Stimulated activated CD4-positive, alpha-beta T cell treated with anti-CD3 and anti-CD28 coated beads, TNF-alpha, amount 100 ng/mL, for 48 hours (primary cell): ENCODE measurements around the gene ARF6.
"Not testable (repeated sequence)": the region's sequence is repeated elsewhere in the genome, so short reads cannot be mapped to it uniquely, and the experiment has no call there.

Source experiments
- DNase-seq, 3 donors: peaks; one replicate each; pipeline ENCODE4 v3.0.0-alpha.2; 2020; ENCODE audit warnings: low read depth in 3 of 3

ARF6 gene

DNA sequence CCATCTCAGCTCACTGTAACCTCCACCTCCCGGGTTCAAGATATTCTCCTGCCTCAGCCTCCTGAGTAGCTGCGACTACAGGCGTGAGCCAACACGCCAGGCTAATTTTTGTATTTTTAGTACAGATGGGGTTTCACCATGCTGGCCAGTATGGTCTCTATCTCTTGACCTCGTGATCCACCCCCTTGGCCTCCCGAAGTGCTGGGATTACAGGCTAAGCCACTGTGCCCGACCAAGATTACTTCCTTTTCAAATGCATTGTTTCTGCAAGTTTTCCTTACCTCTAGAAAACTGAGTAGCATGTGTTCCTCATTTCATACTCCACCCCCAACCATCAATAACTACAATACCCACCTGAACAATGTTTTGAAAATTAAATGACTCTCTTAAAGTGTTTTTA, 13.1 kb downstream of the ARF6 start:
- DNase-seq, result no peak

DNA sequence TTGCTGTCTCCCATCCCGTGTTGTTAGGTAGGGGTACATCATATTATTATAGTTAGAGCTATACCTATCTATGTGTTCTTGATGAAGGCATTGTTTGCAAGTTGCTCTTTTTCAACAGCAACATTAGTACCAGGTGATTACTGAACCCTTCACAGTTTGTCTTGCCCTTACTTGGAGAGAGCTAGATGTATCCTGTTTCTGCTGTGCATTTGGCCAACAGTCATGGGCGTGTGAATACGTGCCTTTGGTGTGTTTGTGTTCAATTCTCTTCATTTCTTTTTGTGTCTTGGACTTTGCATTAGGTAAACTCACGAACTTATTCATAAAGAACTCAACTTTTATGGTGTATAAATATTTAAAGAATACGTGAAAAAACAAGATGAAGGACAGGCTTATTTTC, 14.3 kb downstream of the ARF6 start:
- DNase-seq, result no peak

DNA sequence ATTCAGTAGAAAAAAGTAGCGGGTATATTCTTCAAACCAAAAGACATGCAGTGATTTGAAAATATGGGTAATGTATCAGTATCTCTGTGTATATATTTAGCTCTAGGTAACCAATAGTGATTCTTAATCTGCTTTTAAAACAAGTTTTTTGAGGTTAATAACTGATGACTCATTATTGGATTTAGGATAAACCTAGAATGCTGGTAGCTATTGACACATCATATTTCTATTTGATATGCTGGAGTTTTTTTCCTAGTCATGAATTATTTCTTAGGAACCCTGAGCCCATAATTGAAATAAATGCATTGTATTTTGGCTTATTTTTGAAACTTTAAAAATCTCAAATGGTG, 15.5 kb downstream of the ARF6 start:
- DNase-seq, result no peak

DNA sequence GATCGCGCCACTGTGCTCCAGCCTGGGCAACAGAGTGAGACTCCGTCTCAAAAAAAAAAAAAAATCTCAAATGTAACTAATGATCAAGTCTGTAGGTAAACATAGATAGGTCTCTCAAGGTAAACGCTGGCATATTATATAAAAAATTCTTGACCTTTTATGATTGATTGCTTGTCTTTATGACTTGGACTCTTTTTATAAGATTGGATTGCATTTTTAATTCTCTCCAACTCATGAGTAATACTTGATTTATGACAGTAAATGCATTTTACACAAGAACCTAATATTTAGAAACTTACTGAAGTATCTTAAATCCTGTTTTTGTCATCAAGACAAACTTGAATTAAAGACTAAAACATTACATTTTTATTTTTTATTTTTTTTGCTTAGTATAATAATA, 16.1 kb downstream of the ARF6 start:
- no peak for DNase-seq

DNA sequence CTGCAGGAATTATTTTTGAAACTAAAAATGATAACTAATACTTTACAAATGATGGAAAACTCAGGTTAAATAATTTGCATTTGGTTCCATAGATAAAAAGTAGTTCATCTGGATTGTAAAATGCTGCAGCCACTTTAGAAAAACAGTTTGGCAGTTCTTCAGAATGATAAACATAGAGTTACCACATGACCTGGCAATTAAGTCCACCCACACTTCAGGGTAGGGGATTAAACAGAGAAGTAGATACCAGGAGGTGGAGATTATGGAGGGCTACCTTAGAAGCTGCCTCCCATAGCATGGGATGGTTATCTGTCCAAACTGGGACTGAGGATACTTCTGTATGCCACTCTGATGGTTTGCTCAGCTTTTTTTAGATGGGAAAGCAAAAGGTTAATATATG, 22.2 kb downstream of the ARF6 start:
- no peak for DNase-seq

DNA sequence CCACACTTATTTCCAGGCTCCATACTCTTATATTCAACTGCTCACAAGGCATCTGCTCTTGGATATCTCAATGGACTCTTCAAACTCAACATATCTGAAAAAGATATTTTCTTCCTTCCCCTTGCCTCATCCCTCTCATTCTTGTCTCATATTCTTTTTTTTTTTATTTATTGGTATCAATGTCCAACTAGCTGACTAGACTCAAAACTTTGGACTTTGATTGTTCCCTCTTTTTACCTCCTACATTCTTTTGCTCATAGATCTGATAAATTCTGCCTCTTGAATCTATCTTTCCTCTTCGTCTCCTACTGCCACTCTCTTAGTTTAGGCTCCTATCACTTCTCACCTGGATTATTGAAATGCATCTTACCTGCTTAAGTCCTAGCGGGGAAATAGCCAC, 25.8 kb downstream of the ARF6 start:
- no peak for DNase-seq

DNA sequence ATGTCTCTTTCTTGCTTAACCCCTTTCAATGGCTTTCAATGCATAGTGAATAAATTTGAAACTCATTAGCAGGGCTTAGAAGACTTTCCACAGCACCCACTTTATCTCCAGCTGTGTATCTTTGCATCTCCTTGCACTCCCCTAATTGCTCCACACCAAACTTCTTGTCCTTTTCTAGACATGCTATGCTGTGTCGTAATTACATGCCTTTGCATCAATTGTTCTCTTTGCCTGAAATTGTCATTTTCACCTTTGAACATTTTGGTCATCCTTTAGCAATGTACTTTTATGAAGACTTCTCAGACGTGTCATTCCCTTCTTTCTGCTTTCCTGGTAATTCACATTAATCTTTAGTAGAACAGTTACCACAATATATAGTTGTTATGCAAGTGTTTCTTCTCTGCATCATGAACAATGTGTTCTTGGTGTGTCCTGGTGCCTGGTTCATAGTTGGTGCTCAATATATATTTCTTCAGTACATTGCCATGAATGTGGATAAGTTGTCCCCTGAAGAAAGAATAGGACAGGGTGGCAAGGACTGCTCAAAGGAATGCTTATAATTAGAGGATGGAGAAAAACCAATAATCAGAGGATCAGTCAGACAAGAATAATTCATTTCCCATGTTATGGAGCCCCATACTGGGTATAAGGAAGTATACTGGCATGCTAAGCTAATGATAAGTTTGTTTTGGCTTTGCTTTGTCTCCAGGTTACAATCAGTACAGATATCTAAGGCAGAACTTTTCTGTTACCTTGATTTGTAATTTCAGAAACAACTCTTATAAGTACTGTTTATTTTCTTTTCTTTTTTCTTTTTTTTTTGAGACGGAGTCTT, 27.2 kb downstream of the ARF6 start:
- no peak for DNase-seq

DNA sequence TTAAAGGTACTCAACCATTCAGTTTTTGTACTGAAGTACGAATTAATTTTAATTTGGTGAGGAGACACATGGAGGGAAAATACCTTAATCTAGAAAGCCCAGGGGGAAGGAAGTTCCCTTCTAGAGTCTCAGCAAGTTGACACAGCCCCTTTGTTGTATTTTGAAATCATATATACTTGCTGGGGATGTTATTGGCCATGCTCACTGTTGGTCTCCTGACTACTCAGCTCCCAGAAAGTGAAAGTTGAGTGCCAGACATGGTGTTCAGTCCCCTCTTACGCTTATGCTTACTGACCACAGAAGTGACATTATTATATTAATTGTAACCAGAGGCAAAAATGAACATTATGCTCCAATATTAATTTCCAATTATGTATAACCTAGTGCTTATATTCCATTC, 28.1 kb downstream of the ARF6 start:
- DNase-seq, result no peak

DNA sequence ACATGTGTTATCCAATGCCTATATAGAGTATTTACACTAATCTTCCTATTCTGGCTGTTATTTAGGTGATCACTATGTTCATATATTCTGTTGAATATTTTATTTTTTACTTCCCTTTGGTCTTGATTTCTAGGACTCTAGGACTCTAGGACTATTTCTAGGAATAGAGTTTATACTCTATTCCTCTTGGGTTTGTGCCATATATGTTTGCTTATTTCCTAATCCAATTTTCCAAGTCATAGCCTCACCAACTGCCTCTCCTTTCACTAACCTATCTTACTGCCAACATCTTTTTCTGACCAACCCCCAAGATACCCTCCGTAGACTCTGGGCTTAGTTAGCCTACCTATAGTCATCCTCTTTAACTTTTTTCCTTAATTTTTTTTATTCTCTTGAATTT, 28.5 kb downstream of the ARF6 start:
- no peak for DNase-seq

DNA sequence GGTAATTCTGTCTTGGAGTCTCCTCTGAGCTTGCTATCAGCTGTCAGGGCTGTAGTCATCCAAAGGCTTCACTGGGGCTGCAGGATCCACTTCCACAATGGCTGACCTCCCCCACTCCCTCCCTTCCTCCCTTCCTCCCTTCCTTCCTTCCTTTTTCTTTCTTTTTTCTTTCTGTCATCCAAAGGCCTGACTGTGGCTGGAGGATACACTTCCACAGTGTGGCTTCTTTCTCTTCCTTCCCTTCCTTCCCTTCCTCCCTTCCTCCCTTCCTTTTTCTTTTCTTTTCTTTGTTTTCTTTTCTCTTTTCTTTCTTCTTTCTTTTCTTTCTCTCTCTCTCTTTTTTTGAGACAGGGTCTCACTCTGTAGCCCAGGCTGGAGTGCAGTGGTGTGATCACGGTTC, 30.6 kb downstream of the ARF6 start:
- no peak for DNase-seq

DNA sequence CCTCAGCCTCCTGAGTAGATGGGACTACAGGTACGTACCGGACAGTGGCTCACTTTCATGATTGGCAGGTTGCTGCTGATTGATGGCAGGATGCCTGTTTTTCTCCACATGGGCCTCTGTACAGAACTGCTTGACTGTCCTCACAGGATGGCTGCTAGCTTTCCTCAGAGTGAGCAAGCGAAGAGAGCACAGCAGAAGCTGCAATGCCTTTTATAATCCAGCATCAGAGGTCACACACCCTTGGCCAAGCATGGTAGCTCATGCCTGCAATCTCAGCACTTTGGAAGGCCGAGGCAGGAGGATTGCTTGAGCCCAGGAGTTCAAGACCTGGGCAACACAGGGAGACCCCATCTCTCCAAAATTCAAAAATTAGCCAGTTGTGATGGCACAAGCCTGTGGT, 31.0 kb downstream of the ARF6 start:
- no peak for DNase-seq

DNA sequence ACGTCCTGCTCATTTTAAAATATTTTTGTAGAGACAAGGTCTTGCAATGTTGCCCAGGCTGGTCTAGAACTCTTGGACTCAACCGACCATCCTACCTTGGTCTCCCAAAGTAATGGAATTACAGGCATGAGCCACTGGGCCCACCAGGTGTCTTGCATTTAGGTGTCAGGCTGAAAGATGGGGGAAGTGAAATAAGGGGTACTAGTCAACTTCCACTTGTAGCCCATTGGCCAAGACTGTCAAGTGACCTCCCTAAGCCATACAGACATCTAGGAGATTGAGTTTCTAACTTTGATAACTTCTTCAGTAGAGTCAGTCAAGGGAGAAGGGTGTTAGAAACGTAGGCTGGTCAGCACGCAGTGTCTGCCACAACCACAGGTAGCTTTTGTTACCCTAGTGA, 32.0 kb downstream of the ARF6 start:
- DNase-seq, result no peak

DNA sequence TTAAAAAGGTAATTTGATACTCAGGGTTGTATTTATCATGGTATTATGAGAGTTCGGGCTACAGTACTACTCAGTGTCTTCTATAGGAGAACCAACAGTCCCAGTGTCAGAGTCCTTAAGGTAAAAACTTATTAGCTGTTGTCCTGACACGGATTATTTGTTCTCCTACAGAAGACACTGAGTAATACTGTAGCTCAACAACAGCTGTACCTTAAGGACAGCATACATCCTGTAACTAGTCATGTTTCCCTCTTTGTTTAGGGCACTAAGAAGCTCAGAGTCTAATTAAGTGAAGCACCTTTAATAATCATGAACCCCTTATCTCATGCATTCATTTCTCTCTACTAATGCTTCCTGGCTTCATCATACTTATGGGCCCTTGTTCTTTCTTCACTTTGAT, 33.9 kb downstream of the ARF6 start:
- no peak for DNase-seq

DNA sequence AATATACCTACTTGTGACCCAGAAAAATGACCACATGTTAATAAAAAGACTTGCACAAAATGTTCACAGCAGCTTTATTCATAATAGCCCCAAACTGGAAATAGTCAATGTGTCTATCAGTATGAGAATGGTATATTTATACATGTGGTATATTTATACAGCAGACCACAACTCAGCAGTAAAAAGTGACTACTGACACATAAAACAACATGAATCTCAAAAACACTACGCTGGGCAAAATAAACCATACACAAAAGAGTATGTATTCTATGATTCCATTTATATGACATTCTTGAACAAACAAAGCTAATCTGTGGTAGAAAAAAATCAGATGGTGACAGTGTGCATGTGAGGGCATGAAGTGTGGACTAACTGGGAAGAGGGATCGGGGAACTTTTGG, 35.1 kb downstream of the ARF6 start:
- no peak for DNase-seq

DNA sequence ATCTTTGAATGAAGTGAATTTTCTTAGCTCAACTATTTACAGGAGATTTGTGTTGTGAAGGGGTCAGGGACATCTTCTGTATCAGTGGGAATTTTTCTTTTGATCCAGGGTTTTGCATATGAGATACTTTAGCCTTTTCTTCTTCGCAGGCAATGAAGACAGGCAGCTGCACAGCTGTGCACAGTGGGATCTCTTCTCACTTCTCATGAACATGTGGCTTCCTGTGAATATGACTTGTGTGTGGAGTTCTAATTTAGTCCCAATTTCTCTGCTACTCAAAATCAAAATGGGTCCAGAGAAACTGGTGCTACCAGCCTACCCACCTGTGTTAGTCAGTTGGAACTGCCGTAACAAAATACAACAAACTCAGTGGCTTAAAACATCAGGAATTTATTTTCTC, 37.8 kb downstream of the ARF6 start:
- no peak for DNase-seq

DNA sequence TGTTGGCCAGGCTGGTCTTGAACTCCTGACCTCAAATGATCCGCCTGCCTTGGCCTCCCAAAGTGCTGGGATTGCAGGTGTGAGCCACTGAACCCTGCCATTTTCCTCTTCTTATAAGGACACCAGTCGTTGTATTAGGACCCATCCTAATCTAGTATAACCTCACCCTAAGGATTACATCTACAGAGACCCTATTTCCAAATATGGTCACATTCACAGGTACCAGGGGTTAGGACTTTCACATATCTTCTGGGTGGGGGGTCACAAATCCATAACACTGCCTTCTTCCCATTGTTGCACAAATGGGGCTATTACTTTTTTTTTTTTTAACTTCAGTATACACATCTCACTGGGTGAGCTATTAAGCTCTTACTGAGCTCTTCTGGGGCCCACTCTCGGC, 38.6 kb downstream of the ARF6 start:
- DNase-seq, result no peak

DNA sequence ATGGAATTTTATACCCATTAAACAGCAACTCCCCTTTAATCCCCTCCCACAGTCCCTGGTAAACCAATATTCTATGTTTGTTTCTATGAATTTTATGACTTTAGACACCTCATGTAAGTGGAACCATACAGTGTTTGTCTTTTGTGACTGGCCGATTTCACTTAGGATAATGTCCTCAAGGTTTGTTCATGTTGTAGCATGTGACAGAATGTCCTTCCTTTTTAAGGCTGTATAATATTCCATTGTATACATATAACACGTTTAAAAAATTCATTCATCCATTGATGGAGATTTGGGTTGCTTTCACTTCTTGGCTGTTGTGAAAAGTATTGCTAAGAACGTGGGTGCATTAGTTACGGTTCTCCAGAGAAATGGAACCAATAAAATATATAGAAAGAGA, 40.2 kb downstream of the ARF6 start:
- no peak for DNase-seq

DNA sequence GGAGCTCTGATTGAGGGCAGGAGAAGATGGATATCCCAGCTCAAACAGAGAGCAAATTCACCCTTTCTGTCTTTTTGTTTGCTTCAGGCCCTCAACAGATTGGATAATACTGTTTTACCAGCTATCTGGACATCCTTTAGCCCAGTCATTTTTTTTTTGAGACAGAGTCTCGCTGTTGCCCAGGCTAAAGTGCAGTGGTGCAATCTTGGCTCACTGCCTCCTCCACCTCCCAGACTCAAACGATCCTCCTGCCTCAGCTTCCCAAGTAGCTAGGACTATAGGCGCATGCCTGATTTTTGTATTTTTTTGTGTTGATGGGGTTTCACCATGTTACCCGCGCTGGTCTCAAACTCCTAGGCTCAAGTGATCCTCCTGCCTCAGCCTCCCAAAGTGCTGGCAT, 40.8 kb downstream of the ARF6 start:
- no peak for DNase-seq

DNA sequence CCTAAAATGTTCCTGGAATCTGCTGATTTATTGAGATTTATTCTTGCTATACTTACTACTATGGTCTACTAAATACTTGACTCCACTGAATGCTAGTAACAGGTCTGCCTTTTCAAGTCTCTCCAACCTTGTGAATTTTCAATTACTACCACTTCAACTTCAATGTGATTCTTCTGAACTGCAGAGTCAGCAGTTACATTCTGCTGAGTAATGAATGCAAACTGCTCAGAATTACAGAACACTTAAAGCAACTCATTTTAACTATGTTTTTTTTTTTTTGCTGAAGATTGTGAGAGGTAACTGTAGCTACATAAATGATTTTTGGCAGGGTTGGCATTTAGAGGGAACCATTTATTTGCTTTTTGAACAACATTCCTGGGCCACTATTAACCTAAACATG, 41.8 kb downstream of the ARF6 start:
- DNase-seq, result no peak

DNA sequence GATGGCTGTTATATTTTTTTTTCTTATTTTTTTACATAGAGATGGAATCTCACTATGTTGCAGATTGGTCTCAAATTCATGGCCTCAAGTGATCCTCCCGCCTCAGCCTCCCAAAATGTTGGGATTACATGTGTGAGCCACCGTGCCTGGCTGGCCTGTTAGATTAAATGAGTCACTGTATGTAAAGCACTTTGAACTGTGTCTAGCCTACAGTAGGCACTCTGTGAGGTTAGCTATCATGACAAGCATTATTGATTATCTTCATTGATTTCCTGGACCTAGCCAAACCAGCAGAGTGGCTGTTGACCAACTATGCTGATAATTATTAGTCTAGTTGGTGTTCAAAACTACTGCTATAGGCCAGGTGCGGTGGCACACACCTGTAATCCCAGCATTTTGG, 42.6 kb downstream of the ARF6 start:
- no peak for DNase-seq

DNA sequence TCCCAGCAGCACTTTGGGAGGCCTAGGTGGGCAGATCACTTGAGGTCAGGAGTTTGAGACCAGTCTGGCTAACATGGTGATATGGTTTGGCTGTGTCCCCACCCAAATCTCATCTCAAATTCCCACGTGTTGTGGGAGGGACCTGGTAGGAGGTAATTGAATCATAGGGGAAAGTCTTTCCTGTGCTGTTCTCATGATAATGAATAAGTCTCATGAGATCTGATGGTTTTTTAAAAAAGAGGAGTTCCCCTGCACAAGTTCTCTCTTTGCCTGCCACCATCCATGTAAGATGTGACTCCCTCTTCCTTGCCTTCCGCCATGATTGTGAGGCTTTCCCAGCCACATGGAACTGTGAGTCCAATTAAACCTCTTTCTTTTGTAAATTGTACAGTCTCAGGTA, 43.4 kb downstream of the ARF6 start:
- not testable (repeated sequence) for DNase-seq

DNA sequence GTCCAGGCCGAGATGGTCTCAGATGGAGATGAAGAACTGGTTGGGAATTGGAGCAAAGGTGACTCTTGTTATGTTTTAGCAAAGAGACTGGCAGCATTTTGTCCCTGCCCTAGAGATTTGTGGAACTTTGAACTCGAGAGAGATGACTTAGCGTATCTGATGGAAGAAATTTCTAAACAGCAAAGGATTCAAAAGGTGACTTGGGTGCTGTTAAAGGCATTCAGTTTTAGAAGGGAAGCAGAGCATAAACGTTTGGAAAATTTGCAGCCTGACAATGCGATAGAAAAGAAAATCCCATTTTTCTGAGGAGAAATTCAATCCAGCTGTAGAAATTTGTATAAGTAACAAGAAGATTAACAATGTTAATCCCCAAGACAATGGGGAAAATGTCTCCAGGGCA, 44.0 kb downstream of the ARF6 start:
- DNase-seq, result not testable (repeated sequence)

DNA sequence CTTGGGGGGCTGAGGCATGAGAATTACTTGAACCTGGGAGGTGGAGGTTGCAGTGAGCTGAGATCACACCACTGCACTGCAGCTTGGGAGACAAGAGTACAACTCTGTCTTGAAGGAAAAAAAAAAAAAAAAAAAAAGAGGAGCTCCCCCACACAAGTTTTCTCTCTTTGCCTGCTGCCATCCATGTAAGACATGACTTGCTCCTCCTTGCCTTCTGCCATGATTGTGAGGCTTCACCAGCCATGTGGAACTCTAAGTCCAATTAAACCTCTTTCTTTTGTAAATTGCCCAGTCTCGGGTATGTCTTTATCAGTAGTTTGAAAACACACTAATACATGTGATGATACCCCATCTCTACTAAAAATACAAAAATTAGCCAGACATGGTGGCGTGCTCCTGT, 46.3 kb downstream of the ARF6 start:
- not testable (repeated sequence) for DNase-seq

DNA sequence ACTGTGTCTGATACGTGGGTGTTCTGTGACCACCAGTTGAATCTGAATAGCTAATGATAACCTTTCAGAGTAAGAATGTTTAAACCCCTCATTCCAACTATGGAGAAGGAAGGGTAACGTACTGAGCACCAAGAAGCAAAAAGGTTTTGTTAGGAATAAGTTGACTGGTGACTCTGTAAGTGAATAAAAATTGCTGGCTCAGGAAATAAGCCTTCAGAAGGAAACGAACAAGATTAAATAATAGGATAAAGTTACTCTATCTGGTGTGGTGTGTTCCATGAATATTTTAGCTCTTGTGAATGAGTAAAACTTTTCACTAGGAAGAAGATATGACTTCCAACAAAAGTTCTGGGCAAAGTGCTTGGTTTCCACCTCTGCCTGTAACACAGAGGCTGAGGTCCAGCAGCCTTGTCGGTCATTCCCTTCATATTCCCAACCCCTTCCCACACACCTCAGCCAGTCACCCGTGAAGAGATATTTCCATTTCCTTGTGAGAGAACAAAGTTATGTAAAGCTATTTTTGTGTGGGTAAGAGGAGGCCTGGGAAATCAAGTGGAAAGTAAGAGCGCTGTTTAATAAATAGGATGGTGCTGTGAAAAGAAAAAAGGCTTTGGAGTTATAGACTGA, 47.1 kb downstream of the ARF6 start:
- no peak for DNase-seq
